Neutrophil (primary cell): Measurements from ENCODE around the gene TMED4.

Experiments used
- H3K27ac ChIP-seq: fragments of 200-600 bp; sonication (generic); 2 replicates; pipeline ENCODE4 v1.5.1; 2016; ENCODE audit warnings: mild to moderate bottlenecking, moderate library complexity
- H3K27me3 ChIP-seq: fragments of 200-600 bp; sonication (generic); 2 replicates; pipeline ENCODE4 v1.6.0; 2016; ENCODE audit warnings: mild to moderate bottlenecking
- H3K36me3 ChIP-seq: fragments of 200-600 bp; sonication (generic); 2 replicates; pipeline ENCODE4 v1.5.1; 2017
- H3K4me1 ChIP-seq, 2 experiments: fragments of 200-600 bp in 1 of 2; sonication (generic) in 1 of 2; 1 replicate in 1 of 2; 2 replicates in 1 of 2; pipeline versions ENCODE4 v1.5.1 to v1.6.1; 2013 to 2016; ENCODE audit warnings: low read depth in 1 of 2, low read length in 1 of 2, mild to moderate bottlenecking in 1 of 2, moderate library complexity in 1 of 2; ENCODE audit not compliant: control insufficient read depth in 1 of 2, insufficient read depth in 1 of 2
- H3K4me3 ChIP-seq, 2 experiments: fragments of 200-600 bp in 1 of 2; sonication (generic) in 1 of 2; 1 replicate in 1 of 2; 2 replicates in 1 of 2; pipeline ENCODE4 v1.5.1; 2013 to 2016; ENCODE audit warnings: low read depth in 1 of 2, low read length in 1 of 2, mild to moderate bottlenecking in 1 of 2, moderate library complexity in 1 of 2
- H3K9me3 ChIP-seq: fragments of 200-600 bp; sonication (generic); 2 replicates; pipeline ENCODE4 v1.5.1; 2016
- CTCF ChIP-seq: fragments of 200-600 bp; sonication (generic); IDR thresholded peaks from 2 replicates; pipeline ENCODE4 v1.5.1; 2016; ENCODE audit warnings: antibody characterized with exemption

TMED4 gene

GRCh38 chr7:44534501-44534900 is 47.5 kb downstream of the TMED4 start:
- TF ChIP-seq CTCF: no peak
- Histone ChIP-seq H3K27ac (no peak overlapping the region), H3K27me3 (no peaks in the 10 kb centered on the region)

GRCh38 chr7:44534087-44534486 is 47.9 kb downstream of the TMED4 start:
- TF ChIP-seq CTCF: no peak
- Histone ChIP-seq H3K27me3 (no peaks in the 10 kb centered on the region), H3K27ac (no peak overlapping the region), H3K4me1 (no peaks in the 10 kb centered on the region), H3K4me3 (no peak overlapping the region), H3K36me3 (no peaks in the 10 kb centered on the region), H3K9me3 (no peaks in the 10 kb centered on the region)

More at GRCh38 chr7:44534501-44534900, 47.5 kb downstream of the TMED4 start:
- no peak overlapping the region for H3K4me3 ChIP-seq
- no peaks in the 10 kb centered on the region for H3K4me1 ChIP-seq
- H3K36me3 ChIP-seq: no peaks in the 10 kb centered on the region
- H3K9me3 ChIP-seq: no peaks in the 10 kb centered on the region

- Histone ChIP-seq H3K27me3 (no peaks in the 10 kb centered on the region), H3K36me3 (no peaks in the 10 kb centered on the region), H3K4me3 (no peak overlapping the region), H3K27ac (no peak overlapping the region), H3K4me1 (no peaks in the 10 kb centered on the region), H3K9me3 (no peaks in the 10 kb centered on the region)
- TF ChIP-seq CTCF: no peak
Observed at GRCh38 chr7:44533301-44534055, 48.6 kb downstream of the TMED4 start.

GRCh38 chr7:44531421-44532380 is 50.3 kb downstream of the TMED4 start:
- Histone ChIP-seq H3K4me3 (no peak overlapping the region), H3K27me3 (no peaks in the 10 kb centered on the region), H3K9me3 (no peaks in the 10 kb centered on the region), H3K4me1 (no peaks in the 10 kb centered on the region), H3K27ac (no peak overlapping the region), H3K36me3 (no peaks in the 10 kb centered on the region)
- no peak for TF ChIP-seq CTCF

- H3K36me3 ChIP-seq: no peaks in the 10 kb centered on the region
- TF ChIP-seq CTCF: no peak
- no peak overlapping the region for H3K4me3 ChIP-seq
- H3K9me3 ChIP-seq: no peaks in the 10 kb centered on the region
- no peaks in the 10 kb centered on the region for H3K4me1 ChIP-seq
- H3K27ac ChIP-seq: no peak overlapping the region
- no peaks in the 10 kb centered on the region for H3K27me3 ChIP-seq
Observed at GRCh38 chr7:44530990-44531389, 51.0 kb downstream of the TMED4 start.
